Activated CD4-positive, alpha-beta T cell treated with anti-CD3 and anti-CD28 coated beads for 36 hours (primary cell): Measurements from ENCODE around the gene WWC2. TPM values are rescaled to one million over a fixed set of nuclear protein-coding genes. Genes with fewer than 3 reads are reported as not detected.
A peak's percentile ranks its signal among the peaks of the same experiment; 100 is the strongest.
"Not testable (repeated sequence)": the region's sequence is repeated elsewhere in the genome, so short reads cannot be mapped to it uniquely, and the experiment has no call there.

Experiments used
- ATAC-seq: fragments of 200-7000 bp; cut with Tn5 transposase; one replicate; pipeline ENCODE4 v1.10.0; 2021; ENCODE audit warnings: mild to moderate bottlenecking, moderate library complexity
- CTCF ChIA-PET: fragments of 350-600 bp; sonication (Branson Sonifier 250); formaldehyde crosslinking; loops from one replicate; lab custom pipeline; 2021; ENCODE audit warnings: antibody characterized with exemption; lab: Charles Lee
- POLR2A ChIA-PET: fragments of 350-600 bp; sonication (Branson Sonifier 250); formaldehyde crosslinking; loops from one replicate; lab custom pipeline; 2021; ENCODE audit warnings: antibody characterized with exemption, inconsistent platforms; lab: Charles Lee
- DNase-seq: peaks from one replicate; pipeline ENCODE4 v3.0.0-alpha.2; 2020
- H3K27ac Mint-ChIP-seq: one replicate; pipeline ENCODE4 v1.8.0; 2021; ENCODE audit warnings: mixed read lengths
- H3K27me3 Mint-ChIP-seq: one replicate; pipeline ENCODE4 v1.8.0; 2021; ENCODE audit warnings: mixed read lengths
- H3K36me3 Mint-ChIP-seq: one replicate; pipeline ENCODE4 v1.8.0; 2021; ENCODE audit warnings: low read depth, mixed read lengths
- H3K4me1 Mint-ChIP-seq: one replicate; pipeline ENCODE4 v1.8.0; 2021; ENCODE audit warnings: mixed read lengths
- H3K4me3 Mint-ChIP-seq: one replicate; pipeline ENCODE4 v1.8.0; 2021; ENCODE audit warnings: mild to moderate bottlenecking, moderate library complexity, mixed read lengths
- H3K9me3 Mint-ChIP-seq: one replicate; pipeline ENCODE4 v1.8.0; 2021; ENCODE audit warnings: low read depth, mixed read lengths
- intact Hi-C, 2 experiments: fragments of 100-400 bp; cut with DNase I in 1 of 2; cut with micrococcal nuclease in 1 of 2; formaldehyde crosslinking; loops; one replicate each; pipeline versions ENCODE4 v1.14.2 to v1.15.1; 2022 to 2024; cut with DNase I, micrococcal nuclease
- total RNA-seq, 2 experiments: library from RNA; stranded (reverse); gene quantifications; one replicate each; pipeline ENCODE4 v1.2.3, GENCODE V29; 2021

WWC2 gene
- total RNA-seq, 2 experiments from 2014 or later = 3.6 to 4.3 TPM

- intact Hi-C loops = no loop called here
- ChIA-PET POLR2A (no interaction called here), CTCF (no interaction called here)
- H3K4me1 Mint-ChIP-seq = peaks cover 10% of the 10 kb centered on the region
- H3K9me3 Mint-ChIP-seq = peaks cover 2% of the 10 kb centered on the region
- peaks cover 1% of the 10 kb centered on the region for H3K27me3 Mint-ChIP-seq
- no peak overlapping the region for H3K27ac Mint-ChIP-seq
- no peak for ATAC-seq
- no peak overlapping the region for H3K4me3 Mint-ChIP-seq
- no peak for DNase-seq
- H3K36me3 Mint-ChIP-seq = no peaks in the 10 kb centered on the region
Observed at GRCh38 chr4:183323295-183323694, 224.2 kb downstream of the WWC2 start.

- ATAC-seq, H3K4me3 Mint-ChIP-seq, POLR2A ChIA-PET, intact Hi-C loops, CTCF ChIA-PET, H3K4me1 Mint-ChIP-seq, H3K9me3 Mint-ChIP-seq, H3K27ac Mint-ChIP-seq, H3K36me3 Mint-ChIP-seq, DNase-seq, H3K27me3 Mint-ChIP-seq: not testable (repeated sequence)
Observed at GRCh38 chr4:183324056-183324455, 225.0 kb downstream of the WWC2 start.

- intact Hi-C loops = no loop called here
- Mint-ChIP-seq H3K27me3 (peaks cover 1% of the 10 kb centered on the region), H3K4me1 (peaks cover 10% of the 10 kb centered on the region), H3K4me3 (no peak overlapping the region), H3K36me3 (no peaks in the 10 kb centered on the region), H3K9me3 (peaks cover 2% of the 10 kb centered on the region), H3K27ac (no peak overlapping the region)
- POLR2A ChIA-PET = no interaction called here
- CTCF ChIA-PET = no interaction called here
- DNase-seq (no peak), ATAC-seq (no peak)
Observed at GRCh38 chr4:183324619-183325018, 225.6 kb downstream of the WWC2 start.

GRCh38 chr4:183326387-183326786 is 227.3 kb downstream of the WWC2 start:
- intact Hi-C loops, H3K4me3 Mint-ChIP-seq, H3K27me3 Mint-ChIP-seq, H3K27ac Mint-ChIP-seq, H3K4me1 Mint-ChIP-seq, H3K9me3 Mint-ChIP-seq, POLR2A ChIA-PET, DNase-seq, H3K36me3 Mint-ChIP-seq, ATAC-seq: not testable (repeated sequence)
- CTCF ChIA-PET = interaction anchor here (0.6 kb wide), 1 partner anchor 377 kb away, joined by 3 read pairs; no protein-coding TSS in a partner anchor

GRCh38 chr4:183326853-183327252 is 227.8 kb downstream of the WWC2 start:
- ATAC-seq (peak; percentile 36), DNase-seq (no peak)
- POLR2A ChIA-PET = no interaction called here
- CTCF ChIA-PET = no interaction called here
- Mint-ChIP-seq H3K27ac (no peak overlapping the region), H3K4me3 (no peak overlapping the region), H3K9me3 (peaks cover 2% of the 10 kb centered on the region), H3K27me3 (peaks cover 4% of the 10 kb centered on the region), H3K4me1 (no peaks in the 10 kb centered on the region), H3K36me3 (no peaks in the 10 kb centered on the region)
- intact Hi-C loops = no loop called here

- intact Hi-C loops = no loop called here
- Mint-ChIP-seq H3K27ac (no peak overlapping the region), H3K9me3 (peaks cover 2% of the 10 kb centered on the region), H3K36me3 (no peaks in the 10 kb centered on the region), H3K4me3 (no peak overlapping the region), H3K27me3 (peaks cover 7% of the 10 kb centered on the region), H3K4me1 (no peaks in the 10 kb centered on the region)
- DNase-seq = no peak
- CTCF ChIA-PET = no interaction called here
- no peak for ATAC-seq
- POLR2A ChIA-PET = no interaction called here
Observed at GRCh38 chr4:183327827-183328226, 228.8 kb downstream of the WWC2 start.

GRCh38 chr4:183328832-183329231 is 229.8 kb downstream of the WWC2 start:
- intact Hi-C loops = no loop called here
- H3K27ac Mint-ChIP-seq = no peak overlapping the region
- peaks cover 11% of the 10 kb centered on the region for H3K27me3 Mint-ChIP-seq
- ChIA-PET POLR2A (no interaction called here), CTCF (interaction anchor here (1.0 kb wide), 1 partner anchor 12 kb away, joined by 3 read pairs; no protein-coding TSS in a partner anchor)
- no peaks in the 10 kb centered on the region for H3K4me1 Mint-ChIP-seq
- no peaks in the 10 kb centered on the region for H3K36me3 Mint-ChIP-seq
- H3K9me3 Mint-ChIP-seq = peaks cover 2% of the 10 kb centered on the region
- no peak overlapping the region for H3K4me3 Mint-ChIP-seq
- no peak for ATAC-seq
- no peak for DNase-seq

GRCh38 chr4:183329244-183329643 is 230.2 kb downstream of the WWC2 start:
- ChIA-PET CTCF (interaction anchor here (1.0 kb wide), 1 partner anchor 13 kb away, joined by 3 read pairs; no protein-coding TSS in a partner anchor), POLR2A (no interaction called here)
- H3K9me3 Mint-ChIP-seq = peaks cover 2% of the 10 kb centered on the region
- H3K4me1 Mint-ChIP-seq = no peaks in the 10 kb centered on the region
- intact Hi-C loops = no loop called here
- no peak overlapping the region for H3K27ac Mint-ChIP-seq
- DNase-seq = no peak
- no peak overlapping the region for H3K4me3 Mint-ChIP-seq
- H3K27me3 Mint-ChIP-seq = peaks cover 14% of the 10 kb centered on the region
- no peak for ATAC-seq
- no peaks in the 10 kb centered on the region for H3K36me3 Mint-ChIP-seq

- no peak overlapping the region for H3K4me3 Mint-ChIP-seq
- CTCF ChIA-PET = no interaction called here
- DNase-seq = no peak
- ATAC-seq = no peak
- no peaks in the 10 kb centered on the region for H3K36me3 Mint-ChIP-seq
- POLR2A ChIA-PET = no interaction called here
- peaks cover 14% of the 10 kb centered on the region for H3K27me3 Mint-ChIP-seq
- H3K9me3 Mint-ChIP-seq = peaks cover 2% of the 10 kb centered on the region
- H3K4me1 Mint-ChIP-seq = no peaks in the 10 kb centered on the region
- intact Hi-C loops = no loop called here
- no peak overlapping the region for H3K27ac Mint-ChIP-seq
Observed at GRCh38 chr4:183329954-183330742, 231.1 kb downstream of the WWC2 start.

GRCh38 chr4:183330841-183331240 is 231.8 kb downstream of the WWC2 start:
- DNase-seq (no peak), ATAC-seq (no peak)
- Mint-ChIP-seq H3K9me3 (peaks cover 2% of the 10 kb centered on the region), H3K27me3 (peaks cover 14% of the 10 kb centered on the region), H3K4me1 (peaks cover 5% of the 10 kb centered on the region), H3K27ac (no peak overlapping the region), H3K4me3 (no peak overlapping the region), H3K36me3 (no peaks in the 10 kb centered on the region)
- intact Hi-C loops = no loop called here
- POLR2A ChIA-PET = no interaction called here
- CTCF ChIA-PET = interaction anchor here (0.5 kb wide), 1 partner anchor 105 kb away, joined by 3 read pairs; no protein-coding TSS in a partner anchor

GRCh38 chr4:183332447-183332846 is 233.4 kb downstream of the WWC2 start:
- Mint-ChIP-seq H3K27me3 (peaks cover 14% of the 10 kb centered on the region), H3K27ac (no peak overlapping the region), H3K4me1 (peaks cover 5% of the 10 kb centered on the region), H3K4me3 (no peak overlapping the region), H3K36me3 (no peaks in the 10 kb centered on the region), H3K9me3 (no peaks in the 10 kb centered on the region)
- DNase-seq = no peak
- CTCF ChIA-PET = no interaction called here
- intact Hi-C loops = no loop called here
- no peak for ATAC-seq
- POLR2A ChIA-PET = no interaction called here

GRCh38 chr4:183333202-183333601 is 234.1 kb downstream of the WWC2 start:
- H3K4me1 Mint-ChIP-seq = peaks cover 5% of the 10 kb centered on the region
- H3K27me3 Mint-ChIP-seq = peaks cover 14% of the 10 kb centered on the region
- ChIA-PET POLR2A (no interaction called here), CTCF (no interaction called here)
- H3K36me3 Mint-ChIP-seq = no peaks in the 10 kb centered on the region
- no peak overlapping the region for H3K4me3 Mint-ChIP-seq
- intact Hi-C loops = no loop called here
- DNase-seq (no peak), ATAC-seq (no peak)
- no peak overlapping the region for H3K27ac Mint-ChIP-seq
- no peaks in the 10 kb centered on the region for H3K9me3 Mint-ChIP-seq
